SKM-1 treated with dmso at 0.1 percent for 144 hours (cell line): ENCODE results near the gene PRTFDC1.
"Not testable (repeated sequence)": the region's sequence is repeated elsewhere in the genome, so short reads cannot be mapped to it uniquely, and the experiment has no call there.

ENCODE experiments used
- DNase-seq: peaks from one replicate; lab custom pipeline; 2025; ENCODE audit not compliant: unreplicated experiment; lab: John Stamatoyannopoulos, UW

Gene PRTFDC1

GRCh38 chr10:24935504-24936292 is 16.7 kb downstream of the PRTFDC1 start:
- no peak for DNase-seq

GRCh38 chr10:24931236-24931635 is 21.2 kb downstream of the PRTFDC1 start:
- DNase-seq, result no peak

- no peak for DNase-seq
Observed at GRCh38 chr10:24930427-24930826, 22.0 kb downstream of the PRTFDC1 start.

GRCh38 chr10:24929904-24930303 is 22.5 kb downstream of the PRTFDC1 start:
- DNase-seq, result no peak

- DNase-seq, result no peak
Observed at GRCh38 chr10:24929056-24929544, 23.3 kb downstream of the PRTFDC1 start.

- DNase-seq, result no peak
Observed at GRCh38 chr10:24928163-24928562, 24.2 kb downstream of the PRTFDC1 start.

- no peak for DNase-seq
Observed at GRCh38 chr10:24926557-24926956, 25.8 kb downstream of the PRTFDC1 start.

- DNase-seq, result no peak
Observed at GRCh38 chr10:24925799-24926198, 26.6 kb downstream of the PRTFDC1 start.

GRCh38 chr10:24924483-24924882 is 27.9 kb downstream of the PRTFDC1 start:
- not testable (repeated sequence) for DNase-seq

- DNase-seq, result not testable (repeated sequence)
Observed at GRCh38 chr10:24922222-24922868, 30.1 kb downstream of the PRTFDC1 start.

- DNase-seq, result no peak
Observed at GRCh38 chr10:24920907-24921881, 31.2 kb downstream of the PRTFDC1 start.

GRCh38 chr10:24920192-24920591 is 32.2 kb downstream of the PRTFDC1 start:
- DNase-seq, result not testable (repeated sequence)

GRCh38 chr10:24919629-24920028 is 32.8 kb downstream of the PRTFDC1 start:
- not testable (repeated sequence) for DNase-seq

- no peak for DNase-seq
Observed at GRCh38 chr10:24917979-24918378, 34.4 kb downstream of the PRTFDC1 start.

- no peak for DNase-seq
Observed at GRCh38 chr10:24917493-24917892, 34.9 kb downstream of the PRTFDC1 start.

GRCh38 chr10:24916365-24916764 is 36.0 kb downstream of the PRTFDC1 start:
- no peak for DNase-seq

GRCh38 chr10:24915304-24915703 is 37.1 kb downstream of the PRTFDC1 start:
- DNase-seq, result no peak

GRCh38 chr10:24914148-24914547 is 38.3 kb downstream of the PRTFDC1 start:
- DNase-seq, result no peak

- DNase-seq, result no peak
Observed at GRCh38 chr10:24912215-24912614, 40.2 kb downstream of the PRTFDC1 start.

GRCh38 chr10:24911029-24911428 is 41.4 kb downstream of the PRTFDC1 start:
- DNase-seq, result no peak

GRCh38 chr10:24910574-24910973 is 41.8 kb downstream of the PRTFDC1 start:
- DNase-seq, result no peak
